Tibial nerve (tissue), 4 donors: Measurements from ENCODE around the gene ERC2. TPM values are rescaled to one million over a fixed set of nuclear protein-coding genes. Genes with fewer than 3 reads are reported as not detected.

ENCODE experiments used
- DNase-seq, 2 donors: peaks; one replicate each; pipeline ENCODE4 v3.0.0-alpha.2; 2019; ENCODE audit warnings: low spot score in 2 of 2
- H3K27ac ChIP-seq, 4 donors: fragments of 200-600 bp; sonication (generic) in 3 of 4; one replicate each; pipeline ENCODE4 v1.5.1; 2017 to 2019; ENCODE audit warnings: mild to moderate bottlenecking in 1 of 4
- H3K27me3 ChIP-seq, 2 donors: fragments of 200-600 bp; sonication (generic) in 1 of 2; one replicate each; pipeline versions ENCODE4 v1.5.1 to v1.6.0; 2017 to 2019
- H3K36me3 ChIP-seq, 3 donors: fragments of 200-600 bp; sonication (generic); one replicate each; pipeline ENCODE4 v1.5.1; 2018 to 2019
- H3K4me1 ChIP-seq, 4 donors: fragments of 200-600 bp; sonication (generic) in 3 of 4; one replicate each; pipeline ENCODE4 v1.5.1; 2017 to 2019
- H3K4me3 ChIP-seq, 4 donors: fragments of 200-600 bp; sonication (generic) in 3 of 4; one replicate each; pipeline ENCODE4 v1.5.1; 2017 to 2019; ENCODE audit warnings: mild to moderate bottlenecking in 1 of 4, moderate library complexity in 1 of 4
- H3K9me3 ChIP-seq, 4 donors: fragments of 200-600 bp; sonication (generic) in 3 of 4; one replicate each; pipeline ENCODE4 v1.5.1; 2017 to 2019
- CTCF ChIP-seq, 5 experiments: fragments of 200-600 bp in 3 of 5; fragments of 450-650 bp in 2 of 5; sonication (generic) in 3 of 5; IDR thresholded peaks; one replicate each; pipeline ENCODE4 v1.5.1; 2016 to 2019; ENCODE audit warnings: antibody characterized with exemption in 5 of 5, mild to moderate bottlenecking in 3 of 5, moderate library complexity in 2 of 5
- EP300 ChIP-seq, 2 donors: sonication (generic); formaldehyde crosslinking; IDR thresholded peaks; one replicate each; pipeline ENCODE4 v1.6.1; 2017; ENCODE audit warnings: antibody characterized with exemption in 2 of 2, mild to moderate bottlenecking in 1 of 2
- POLR2A ChIP-seq, 2 donors: fragments of 450-650 bp; IDR thresholded peaks; one replicate each; pipeline ENCODE4 v1.6.1; 2017; ENCODE audit warnings: antibody characterized with exemption in 2 of 2, mild to moderate bottlenecking in 2 of 2, moderate library complexity in 2 of 2
- WGBS, 2 donors: methylation state at CpG; one replicate each; pipeline ENCODE4 v1.1.5; 2018; 5-methylcytosine and 5-hydroxymethylcytosine counted together
- total RNA-seq, 4 donors: library from RNA; depleted of rRNA; stranded (reverse); fragments of >200 nt; gene quantifications; one replicate each; pipeline ENCODE4 v1.1.0, GENCODE V29; 2016

Gene ERC2
- total RNA-seq, 4 donors from 2014 or later: 0.84 to 0.98 (median 0.90) TPM; not detected in 1

GRCh38 chr3:56119575-56120349, 348.5 kb downstream of the ERC2 start:
- Histone ChIP-seq H3K27me3 (no peaks in the 10 kb centered on the region), H3K36me3 (no peaks in the 10 kb centered on the region), H3K4me3 (no peak overlapping the region), H3K9me3 (peaks cover 0 to 13% (median 0%) of the 10 kb centered on the region in 4 donors), H3K27ac (peak overlapping the region in 2 of 4 donors; percentile 34 to 53), H3K4me1 (no peaks in the 10 kb centered on the region)
- TF ChIP-seq EP300 (IDR thresholded peaks at IDR 0.05) (peak in 1 of 2 donors; percentile 59), CTCF (IDR thresholded peaks at IDR 0.05) (no peak), POLR2A (IDR thresholded peaks at IDR 0.05) (no peak)
- 74 to 75% methylated on average over 5 of the region's 5 CpGs for WGBS, 2 donors
- peak; percentile 19 to 47 for DNase-seq

- DNase-seq: no peak
- Histone ChIP-seq H3K4me3 (no peak overlapping the region), H3K27me3 (no peaks in the 10 kb centered on the region), H3K36me3 (no peaks in the 10 kb centered on the region), H3K27ac (no peak overlapping the region), H3K9me3 (peaks cover 0 to 14% (median 0%) of the 10 kb centered on the region in 4 donors), H3K4me1 (no peaks in the 10 kb centered on the region)
- TF ChIP-seq POLR2A (IDR thresholded peaks at IDR 0.05) (no peak), EP300 (IDR thresholded peaks at IDR 0.05) (no peak), CTCF (IDR thresholded peaks at IDR 0.05) (no peak)
- 17 to 42% methylated on average over 1 of the region's 1 CpG for WGBS, 2 donors
Measured at GRCh38 chr3:56118968-56119367, 349.3 kb downstream of the ERC2 start.

- Histone ChIP-seq H3K27ac (no peak overlapping the region), H3K4me1 (no peaks in the 10 kb centered on the region), H3K36me3 (no peaks in the 10 kb centered on the region), H3K4me3 (no peak overlapping the region), H3K27me3 (no peaks in the 10 kb centered on the region), H3K9me3 (peaks cover 0 to 14% (median 0%) of the 10 kb centered on the region in 4 donors)
- 33 to 36% methylated on average over 2 of the region's 2 CpGs for WGBS, 2 donors
- DNase-seq: no peak
- TF ChIP-seq EP300 (IDR thresholded peaks at IDR 0.05): no peak
- TF ChIP-seq POLR2A (IDR thresholded peaks at IDR 0.05): no peak
- TF ChIP-seq CTCF (IDR thresholded peaks at IDR 0.05): no peak
Measured at GRCh38 chr3:56115698-56116097, 352.6 kb downstream of the ERC2 start.

- Histone ChIP-seq H3K27ac (no peak overlapping the region), H3K4me3 (no peak overlapping the region), H3K9me3 (peaks cover 0 to 14% (median 0%) of the 10 kb centered on the region in 4 donors), H3K27me3 (no peaks in the 10 kb centered on the region), H3K36me3 (no peaks in the 10 kb centered on the region), H3K4me1 (no peaks in the 10 kb centered on the region)
- no peak for DNase-seq
- 65 to 79% methylated on average over 2 of the region's 2 CpGs for WGBS, 2 donors
- TF ChIP-seq POLR2A (IDR thresholded peaks at IDR 0.05) (no peak), CTCF (IDR thresholded peaks at IDR 0.05) (no peak), EP300 (IDR thresholded peaks at IDR 0.05) (no peak)
Measured at GRCh38 chr3:56115199-56115598, 353.1 kb downstream of the ERC2 start.

GRCh38 chr3:56113908-56114307, 354.4 kb downstream of the ERC2 start:
- H3K4me3 ChIP-seq: no peak overlapping the region
- no peaks in the 10 kb centered on the region for H3K4me1 ChIP-seq
- TF ChIP-seq POLR2A (IDR thresholded peaks at IDR 0.05) (no peak), EP300 (IDR thresholded peaks at IDR 0.05) (no peak)
- no peaks in the 10 kb centered on the region for H3K27me3 ChIP-seq
- no peak for DNase-seq
- H3K27ac ChIP-seq: no peak overlapping the region
- no peaks in the 10 kb centered on the region for H3K36me3 ChIP-seq
- WGBS, 2 donors: 84 to 88% methylated on average over 2 of the region's 2 CpGs
- H3K9me3 ChIP-seq: peaks cover 0 to 14% (median 0%) of the 10 kb centered on the region in 4 donors
